GM23338 (cell line): ENCODE measurements around the gene TNFAIP8L1. TPM values are rescaled to one million over a fixed set of nuclear protein-coding genes. Genes with fewer than 3 reads are reported as not detected.

Source experiments
- ATAC-seq: fragments of 200-7000 bp; cut with Tn5 transposase; 3 replicates; pipeline ENCODE4 v1.9.1; 2020
- DNase-seq: peaks from one replicate; pipeline ENCODE4 v3.0.0-alpha.2; 2015; ENCODE audit warnings: low spot score
- H2AFZ ChIP-seq: fragments of 200-600 bp; sonication (generic); 2 replicates; pipeline ENCODE4 v1.8.0; 2016; ENCODE audit warnings: antibody characterized with exemption, mild to moderate bottlenecking, moderate library complexity
- H3F3A ChIP-seq: fragments of 200-600 bp; sonication (generic); replicated peaks from 2 replicates; pipeline ENCODE4 v1.8.0; 2017; ENCODE audit warnings: antibody characterized with exemption, mixed run types, low read depth
- H3K27ac ChIP-seq: fragments of 200-600 bp; sonication (generic); 2 replicates; pipeline ENCODE4 v1.6.1; 2016; ENCODE audit warnings: low read depth
- H3K27me3 ChIP-seq: fragments of 200-600 bp; sonication (generic); 2 replicates; pipeline ENCODE4 v1.8.0; 2016; ENCODE audit warnings: mild to moderate bottlenecking, mixed run types, moderate library complexity; ENCODE audit not compliant: insufficient read depth
- H3K36me3 ChIP-seq: fragments of 200-600 bp; sonication (generic); 2 replicates; pipeline ENCODE4 v1.8.0; 2016; ENCODE audit warnings: mild to moderate bottlenecking; ENCODE audit not compliant: insufficient read depth
- H3K4me1 ChIP-seq: fragments of 200-600 bp; sonication (generic); 2 replicates; pipeline ENCODE4 v1.8.0; 2016; ENCODE audit warnings: mild to moderate bottlenecking, moderate library complexity; ENCODE audit not compliant: insufficient read depth
- H3K4me2 ChIP-seq: fragments of 200-600 bp; sonication (generic); 2 replicates; pipeline ENCODE4 v1.7.1; 2017; ENCODE audit warnings: mixed run types
- H3K4me3 ChIP-seq: fragments of 200-600 bp; sonication (generic); 2 replicates; pipeline ENCODE4 v1.6.1; 2016; ENCODE audit warnings: mixed run types
- H3K79me2 ChIP-seq: fragments of 200-600 bp; sonication (generic); replicated peaks from 2 replicates; pipeline ENCODE4 v1.8.0; 2017; ENCODE audit warnings: mild to moderate bottlenecking; ENCODE audit not compliant: insufficient read depth
- H3K9me2 ChIP-seq: fragments of 200-600 bp; sonication (generic); 2 replicates; pipeline ENCODE4 v1.8.0; 2017; ENCODE audit not compliant: insufficient read depth
- H4K20me1 ChIP-seq: fragments of 200-600 bp; sonication (generic); replicated peaks from 2 replicates; pipeline ENCODE4 v1.8.0; 2017; ENCODE audit warnings: mild to moderate bottlenecking; ENCODE audit not compliant: insufficient read depth
- H3K27ac Mint-ChIP-seq: 2 replicates; pipeline ENCODE4 v1.8.0; 2020; ENCODE audit warnings: inconsistent platforms, mild to moderate bottlenecking, moderate library complexity, mixed read lengths
- H3K27me3 Mint-ChIP-seq: 3 replicates; pipeline ENCODE4 v1.8.0; 2022; ENCODE audit warnings: low read depth, mild to moderate bottlenecking, moderate library complexity, mixed read lengths, inconsistent platforms; ENCODE audit not compliant: insufficient read depth, poor library complexity
- H3K36me3 Mint-ChIP-seq: 3 replicates; pipeline ENCODE4 v1.8.0; 2021; ENCODE audit warnings: low read depth, mild to moderate bottlenecking, inconsistent platforms, moderate library complexity, mixed read lengths
- H3K4me1 Mint-ChIP-seq: 3 replicates; pipeline ENCODE4 v1.8.0; 2020; ENCODE audit warnings: mild to moderate bottlenecking, inconsistent platforms, mixed read lengths
- H3K4me3 Mint-ChIP-seq: 3 replicates; pipeline ENCODE4 v1.8.0; 2021; ENCODE audit warnings: moderate library complexity, mild to moderate bottlenecking, inconsistent platforms, mixed read lengths
- H3K9me3 Mint-ChIP-seq: 3 replicates; pipeline ENCODE4 v1.8.0; 2020; ENCODE audit warnings: moderate library complexity, mild to moderate bottlenecking, inconsistent platforms, mixed read lengths
- CTCF ChIP-seq, 2 experiments: fragments of 200-600 bp in 1 of 2; sonication (generic) in 1 of 2; conservative IDR thresholded peaks; 2 replicates each; pipeline versions ENCODE4 v1.5.1 to v1.6.1; 2016 to 2017; ENCODE audit warnings: antibody characterized with exemption in 2 of 2, low read depth in 2 of 2, mild to moderate bottlenecking in 2 of 2, moderate library complexity in 1 of 2
- EZH2phosphoT487 ChIP-seq: fragments of 200-600 bp; sonication (generic); IDR thresholded peaks from one replicate; pipeline ENCODE4 v1.8.1; 2018; ENCODE audit warnings: antibody characterized with exemption; ENCODE audit not compliant: unreplicated experiment
- POLR2AphosphoS5 ChIP-seq: IDR thresholded peaks from 2 replicates; pipeline ENCODE4 v1.6.1; 2016; ENCODE audit warnings: antibody characterized with exemption, low read depth
- REST ChIP-seq: IDR thresholded peaks from one replicate; pipeline ENCODE4 v1.6.1; 2018; ENCODE audit warnings: antibody characterized with exemption; ENCODE audit not compliant: unreplicated experiment
- STAT1 ChIP-seq: IDR thresholded peaks from one replicate; pipeline ENCODE4 v1.6.1; 2016; ENCODE audit warnings: antibody characterized with exemption; ENCODE audit not compliant: unreplicated experiment
- ZNF462 ChIP-seq: fragments of 250-450 bp; sonication (Bioruptor Pico); IDR thresholded peaks from 2 replicates; pipeline ENCODE4 v1.5.0; 2020; ENCODE audit warnings: mild to moderate bottlenecking, moderate library complexity
- polyA plus RNA-seq: library from polyadenylated mRNA; unstranded; fragments of >200 nt; fragmentation: Nextera tagmentation; extraction: Ambion mirVana; gene quantifications from 2 replicates; pipeline ENCODE4 v1.2.1, GENCODE V29; 2016
- total RNA-seq: library from RNA; depleted of rRNA; stranded (reverse); fragments of >200 nt; shearing (Covaris generic); gene quantifications from 2 replicates; pipeline ENCODE4 v1.2.3, GENCODE V29; 2014

Gene TNFAIP8L1
- total and polyA plus RNA-seq, 2 experiments from 2014 or later = 2.7 to 4.1 TPM

GRCh38 chr19:4596033-4596904, 43.0 kb upstream of the TNFAIP8L1 start:
- H2AFZ ChIP-seq = no peak overlapping the region
- ATAC-seq (peak; percentile 19), DNase-seq (peak; percentile 72)
- no peaks in the 10 kb centered on the region; the same call in 1 of the 2 replicates for H4K20me1 ChIP-seq
- H3K36me3 ChIP-seq = no peaks in the 10 kb centered on the region
- peaks cover 24% of the 10 kb centered on the region for H3K27me3 Mint-ChIP-seq
- no peaks in the 10 kb centered on the region for H3K9me3 Mint-ChIP-seq
- 0 out of 2 replicates have a peak, but pooled peaks cover 4% of the 10 kb centered on the region for H3K4me1 ChIP-seq
- TF ChIP-seq POLR2AphosphoS5 (no peak), EZH2phosphoT487 (no peak)
- no peaks in the 10 kb centered on the region for H3K79me2 ChIP-seq
- H3K4me3 Mint-ChIP-seq = no peak overlapping the region
- peak overlapping the region; percentile 66 for H3K4me2 ChIP-seq
- peaks cover 14% of the 10 kb centered on the region for H3K4me1 Mint-ChIP-seq
- H3K36me3 Mint-ChIP-seq = no peaks in the 10 kb centered on the region
- peaks cover 13% of the 10 kb centered on the region; the same call in 1 of the 2 replicates for H3F3A ChIP-seq
- H3K9me2 ChIP-seq = no peaks in the 10 kb centered on the region
- H3K4me3 ChIP-seq = no peak overlapping the region; the same call in 1 of the 2 replicates
- H3K27me3 ChIP-seq = peaks cover 38% of the 10 kb centered on the region
- H3K27ac ChIP-seq = no peak overlapping the region
- H3K27ac Mint-ChIP-seq = no peak overlapping the region

GRCh38 chr19:4597278-4597974, 41.9 kb upstream of the TNFAIP8L1 start:
- Histone ChIP-seq H3K79me2 (no peaks in the 10 kb centered on the region), H3K27ac (no peak overlapping the region), H2AFZ (peak overlapping the region; percentile 90), H4K20me1 (no peaks in the 10 kb centered on the region; the same call in 1 of the 2 replicates), H3K27me3 (peaks cover 38% of the 10 kb centered on the region), H3K36me3 (no peaks in the 10 kb centered on the region), H3K9me2 (no peaks in the 10 kb centered on the region), H3K4me3 (peak overlapping the region; percentile 60), H3K4me2 (peak overlapping the region; percentile 90), H3K4me1 (0 out of 2 replicates have a peak, but pooled peaks cover 4% of the 10 kb centered on the region), H3F3A (peaks cover 13% of the 10 kb centered on the region; the same call in 1 of the 2 replicates)
- no peaks in the 10 kb centered on the region for H3K9me3 Mint-ChIP-seq
- peaks cover 7% of the 10 kb centered on the region; the same call in 2 of the 3 replicates for H3K4me1 Mint-ChIP-seq
- DNase-seq = no peak
- TF ChIP-seq CTCF (conservative IDR thresholded peaks at IDR 0.05; ENCODE audit: low read depth in 2 of 2) = no peak
- no peak for TF ChIP-seq REST
- no peak for TF ChIP-seq STAT1
- TF ChIP-seq POLR2AphosphoS5 = no peak
- TF ChIP-seq ZNF462 (CRISPR knock-in tag) = no peak
- H3K4me3 Mint-ChIP-seq = peak overlapping the region; percentile 76
- peak; percentile 47 for ATAC-seq
- H3K27ac Mint-ChIP-seq = no peak overlapping the region
- no peaks in the 10 kb centered on the region for H3K36me3 Mint-ChIP-seq
- peaks cover 22% of the 10 kb centered on the region for H3K27me3 Mint-ChIP-seq
